GM12892 (cell line): ENCODE measurements around the gene ZNF575.
"Not testable (repeated sequence)": the region's sequence is repeated elsewhere in the genome, so short reads cannot be mapped to it uniquely, and the experiment has no call there.

ENCODE experiments used
- DNase-seq: peaks from one replicate; pipeline ENCODE4 v3.0.0; 2011; ENCODE audit not compliant: insufficient read length
- FAIRE-seq: peaks from 2 replicates; lab custom pipeline; 2011; peaks lifted over from hg19 to GRCh38; lab: Jason Lieb, UNC
- POLR2A ChIP-seq: IDR thresholded peaks from 2 replicates; pipeline ENCODE4 v1.6.1; 2011; ENCODE audit warnings: low read depth, low read length, control low read depth
- POLR2AphosphoS5 ChIP-seq: IDR thresholded peaks from 2 replicates; pipeline ENCODE4 v1.6.1; 2011; ENCODE audit warnings: low read depth, low read length, control low read depth
- TAF1 ChIP-seq: IDR thresholded peaks from 2 replicates; pipeline ENCODE4 v1.6.1; 2011; ENCODE audit warnings: low read depth, mild to moderate bottlenecking, control low read depth, low read length, borderline replicate concordance

Gene ZNF575

DNA sequence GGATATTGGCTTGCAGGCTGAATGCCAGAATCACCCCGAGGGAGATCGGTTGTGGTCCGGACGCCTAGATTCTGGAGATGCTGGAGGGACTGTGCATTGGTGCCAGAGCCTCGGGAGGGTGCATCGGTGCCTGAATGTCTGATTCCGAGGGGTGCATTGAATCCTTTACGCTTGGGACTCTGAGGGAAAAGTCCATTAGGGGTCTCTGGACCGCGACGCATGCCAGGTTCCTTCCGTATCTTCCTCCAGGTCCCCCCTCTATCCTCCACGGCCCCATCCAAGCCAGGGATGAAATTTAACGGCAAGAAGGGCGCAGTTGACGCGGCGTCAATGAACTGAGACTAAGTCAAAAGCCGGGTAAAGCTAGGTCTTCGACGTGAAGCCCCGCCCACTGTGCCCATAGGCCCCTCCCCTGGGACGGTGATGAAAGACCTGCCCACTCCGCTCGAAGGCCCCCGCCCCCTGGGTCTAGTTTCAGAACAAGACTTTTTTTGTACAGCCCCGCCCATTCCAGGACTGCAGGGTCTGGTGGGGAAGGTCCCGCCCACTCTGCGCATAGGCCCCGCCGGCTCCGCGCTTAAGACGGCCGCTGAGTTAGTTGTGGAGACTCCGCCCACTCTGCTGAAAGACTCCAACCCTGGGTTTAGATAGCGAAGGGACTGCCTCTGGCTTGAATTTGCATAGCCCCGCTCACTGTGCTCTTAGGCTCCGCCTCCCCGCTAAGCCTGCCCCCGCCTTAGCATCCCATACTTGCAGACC, 737 bp downstream of the ZNF575 start:
- TF ChIP-seq POLR2A = no peak
- TF ChIP-seq TAF1 = no peak
- no peak for TF ChIP-seq POLR2AphosphoS5
- DNase-seq (peak; percentile 88), FAIRE-seq (no peak)

- FAIRE-seq (no peak), DNase-seq (no peak)
- TF ChIP-seq POLR2A (no peak), TAF1 (no peak), POLR2AphosphoS5 (no peak)
Observed at GRCh38 chr19:43534305-43534815, 1.4 kb downstream of the ZNF575 start.

DNA sequence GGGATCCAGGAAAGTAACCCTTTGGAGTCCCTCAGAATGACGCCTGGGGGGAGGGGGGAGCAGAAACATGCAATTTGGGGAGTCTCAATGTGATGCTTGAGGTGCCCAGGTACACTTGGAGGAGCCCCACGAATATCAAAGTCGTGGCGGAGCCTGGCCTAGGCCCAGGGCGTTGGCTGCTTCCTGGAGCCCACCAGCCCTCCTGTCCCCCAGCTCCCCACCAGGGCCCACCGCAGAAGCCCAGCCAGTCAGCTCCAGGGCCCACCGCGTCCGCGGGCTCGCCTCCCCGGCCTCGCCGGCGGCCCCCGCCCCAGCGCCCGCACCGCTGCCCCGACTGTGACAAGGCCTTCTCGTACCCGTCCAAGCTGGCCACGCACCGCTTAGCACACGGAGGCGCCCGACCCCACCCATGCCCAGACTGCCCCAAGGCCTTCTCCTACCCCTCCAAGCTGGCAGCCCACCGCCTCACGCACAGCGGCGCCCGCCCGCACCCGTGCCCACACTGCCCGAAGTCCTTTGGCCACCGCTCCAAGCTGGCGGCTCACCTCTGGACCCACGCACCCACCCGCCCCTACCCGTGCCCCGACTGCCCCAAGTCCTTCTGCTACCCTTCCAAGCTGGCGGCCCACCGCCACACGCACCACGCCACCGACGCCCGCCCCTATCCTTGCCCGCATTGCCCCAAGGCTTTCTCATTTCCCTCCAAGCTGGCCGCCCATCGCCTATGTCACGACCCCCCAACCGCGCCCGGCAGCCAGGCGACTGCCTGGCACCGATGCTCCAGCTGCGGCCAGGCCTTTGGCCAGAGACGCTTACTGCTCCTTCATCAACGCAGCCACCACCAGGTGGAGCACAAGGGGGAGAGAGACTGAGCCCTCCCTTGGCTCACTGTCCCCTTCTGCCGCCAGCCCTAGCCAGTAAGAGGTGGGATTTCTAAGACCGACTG, 2.1 kb downstream of the ZNF575 start:
- TF ChIP-seq POLR2A (no peak), TAF1 (no peak), POLR2AphosphoS5 (no peak)
- FAIRE-seq (no peak), DNase-seq (no peak)

DNA sequence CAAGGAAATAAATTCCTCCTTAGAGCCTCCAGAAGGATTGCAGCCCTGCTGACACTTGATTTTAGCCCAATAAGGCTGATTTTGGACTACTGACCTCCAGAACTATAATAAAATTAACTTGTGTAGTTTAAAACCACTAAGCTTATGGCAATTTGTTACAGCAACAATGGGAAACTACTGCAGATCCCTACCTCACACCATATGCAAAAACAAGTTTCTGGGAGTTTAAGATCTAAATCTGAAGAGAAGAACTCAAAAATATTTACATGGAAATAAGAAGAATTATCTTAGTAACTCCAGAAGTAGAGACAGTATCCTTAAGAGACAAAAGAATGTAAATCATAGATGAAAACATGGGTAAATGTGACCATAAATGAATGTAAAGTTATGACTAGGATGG, 5.9 kb downstream of the ZNF575 start:
- FAIRE-seq = no peak
- TF ChIP-seq POLR2AphosphoS5 = no peak
- TF ChIP-seq POLR2A = no peak
- TF ChIP-seq TAF1 = no peak
- DNase-seq = no peak

DNA sequence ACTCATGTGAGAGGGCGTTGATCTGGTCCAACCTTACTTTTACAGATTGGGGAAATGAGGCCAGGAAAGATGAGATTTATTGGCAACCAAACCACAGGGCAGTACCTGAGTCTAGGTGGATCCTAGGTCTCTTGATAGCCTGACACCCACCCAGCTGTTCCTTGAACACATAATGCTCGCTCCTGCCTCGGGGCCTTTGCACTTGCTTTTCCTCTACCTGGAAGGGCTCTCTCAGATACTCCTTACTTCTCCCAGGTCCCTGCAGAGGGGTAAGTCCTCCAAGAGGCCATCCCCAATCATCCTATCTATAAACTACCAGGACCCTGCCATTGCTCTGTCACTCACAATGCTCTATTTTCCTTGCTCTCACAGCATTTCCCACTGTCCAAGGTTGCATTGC, 7.4 kb downstream of the ZNF575 start:
- no peak for DNase-seq
- FAIRE-seq = no peak
- no peak for TF ChIP-seq POLR2AphosphoS5
- TF ChIP-seq TAF1 = no peak
- TF ChIP-seq POLR2A = no peak

- TF ChIP-seq POLR2AphosphoS5 (no peak), POLR2A (no peak), TAF1 (no peak)
- DNase-seq (no peak), FAIRE-seq (no peak)
Observed at GRCh38 chr19:43541920-43542650, 9.1 kb downstream of the ZNF575 start.

DNA sequence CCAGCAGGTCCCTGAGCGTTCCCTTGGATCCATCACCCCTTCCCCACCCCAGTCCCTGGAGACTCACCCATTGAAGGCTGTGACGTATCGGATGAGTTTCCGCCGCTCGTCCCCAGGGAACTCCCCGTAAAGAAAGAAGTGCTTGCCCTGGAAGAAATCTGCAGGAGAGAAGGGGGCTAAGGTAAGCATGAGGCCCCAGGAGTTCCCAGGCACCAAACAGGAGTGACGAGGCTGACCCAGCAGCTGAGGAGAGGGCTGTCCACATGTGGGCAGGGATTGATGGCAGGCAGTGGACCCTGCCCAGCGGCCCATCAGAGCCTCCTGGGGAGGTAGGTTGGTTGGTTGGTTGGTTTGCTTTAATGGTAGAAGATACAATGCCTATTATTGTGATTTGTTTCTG, 11.1 kb downstream of the ZNF575 start:
- DNase-seq (no peak), FAIRE-seq (no peak)

GRCh38 chr19:43545276-43545675, 12.3 kb downstream of the ZNF575 start:
- FAIRE-seq (no peak), DNase-seq (no peak)
- TF ChIP-seq POLR2AphosphoS5 = no peak
- no peak for TF ChIP-seq POLR2A
- TF ChIP-seq TAF1 = no peak

More for the DNA sequence above, 11.1 kb downstream of the ZNF575 start:
- no peak for TF ChIP-seq POLR2A
- TF ChIP-seq POLR2AphosphoS5 = no peak
- TF ChIP-seq TAF1 = no peak

DNA sequence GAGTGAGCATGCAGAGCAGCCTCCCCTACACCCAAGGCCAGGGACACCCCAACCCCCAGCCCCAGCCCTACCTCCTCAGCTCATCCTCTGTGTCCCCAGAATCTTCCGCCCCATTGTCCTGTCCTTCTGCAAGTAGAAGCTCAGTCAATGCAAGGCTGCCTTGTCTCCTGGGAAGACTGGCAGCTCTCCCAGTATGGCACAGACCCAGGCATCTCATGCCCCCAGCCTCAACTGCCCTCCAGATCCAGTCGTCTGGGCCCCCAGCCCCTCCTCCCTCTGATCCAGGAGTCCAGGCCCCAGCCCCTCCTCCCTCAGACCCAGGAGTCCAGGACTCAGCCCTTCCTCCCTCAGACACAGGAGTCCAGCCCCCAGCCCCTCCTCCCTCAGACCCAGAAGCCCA, 13.0 kb downstream of the ZNF575 start:
- FAIRE-seq (no peak), DNase-seq (no peak)
- TF ChIP-seq POLR2AphosphoS5 (no peak), POLR2A (no peak), TAF1 (no peak)

DNA sequence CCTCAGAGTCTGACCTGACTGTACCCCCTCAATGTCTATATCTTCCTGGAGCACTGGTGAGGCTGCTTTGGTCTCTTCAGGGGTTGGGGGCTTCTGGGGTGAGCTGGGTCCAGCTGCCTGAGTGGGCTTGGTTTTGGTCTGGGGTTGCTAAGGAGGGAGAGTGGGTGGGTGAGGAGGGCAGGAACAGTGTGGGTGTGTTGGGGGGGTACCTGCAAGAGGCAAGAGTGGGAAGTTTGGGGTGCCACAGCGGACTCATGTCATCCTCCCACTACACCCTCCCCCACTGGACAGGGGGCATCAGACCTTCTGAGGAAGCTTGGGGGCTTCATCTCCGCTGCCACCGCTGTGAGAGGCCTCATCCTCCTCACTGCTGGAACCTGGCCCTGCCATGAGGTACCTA, 13.6 kb downstream of the ZNF575 start:
- DNase-seq (no peak), FAIRE-seq (no peak)
- TF ChIP-seq POLR2A (no peak), POLR2AphosphoS5 (no peak), TAF1 (no peak)

- not testable (repeated sequence) for FAIRE-seq
Observed at GRCh38 chr19:43547926-43548325, 14.9 kb downstream of the ZNF575 start.

More at GRCh38 chr19:43547926-43548325, 14.9 kb downstream of the ZNF575 start:
- not testable (repeated sequence) for DNase-seq
